ENCODE measurements around the gene DAB2IP. TPM values are rescaled to one million over a fixed set of nuclear protein-coding genes. Genes with fewer than 3 reads are reported as not detected.

DAB2IP gene
- total RNA-seq, 2 donors from 2014 or later: 51.6 to 83.2 TPM

GRCh38 chr9:121607434-121608167 is 43.8 kb upstream of the DAB2IP start:
- Histone ChIP-seq H3K27me3 (replicated peaks; ENCODE audit: insufficient read depth) (no peaks in the 10 kb centered on the region), H3K27ac (no peak overlapping the region), H3K4me1 (replicated peaks) (no peaks in the 10 kb centered on the region), H3K36me3 (no peaks in the 10 kb centered on the region), H3K4me3 (no peak overlapping the region), H3K9me3 (no peaks in the 10 kb centered on the region)
- TF ChIP-seq POLR2AphosphoS5 (IDR thresholded peaks at IDR 0.05): no peak
- DNase-seq (ENCODE audit: low spot score): no peak
- intact Hi-C loops (cut with DNase I): no loop called here
- WGBS: 38% methylated on average over 10 of the region's 10 CpGs

DNA sequence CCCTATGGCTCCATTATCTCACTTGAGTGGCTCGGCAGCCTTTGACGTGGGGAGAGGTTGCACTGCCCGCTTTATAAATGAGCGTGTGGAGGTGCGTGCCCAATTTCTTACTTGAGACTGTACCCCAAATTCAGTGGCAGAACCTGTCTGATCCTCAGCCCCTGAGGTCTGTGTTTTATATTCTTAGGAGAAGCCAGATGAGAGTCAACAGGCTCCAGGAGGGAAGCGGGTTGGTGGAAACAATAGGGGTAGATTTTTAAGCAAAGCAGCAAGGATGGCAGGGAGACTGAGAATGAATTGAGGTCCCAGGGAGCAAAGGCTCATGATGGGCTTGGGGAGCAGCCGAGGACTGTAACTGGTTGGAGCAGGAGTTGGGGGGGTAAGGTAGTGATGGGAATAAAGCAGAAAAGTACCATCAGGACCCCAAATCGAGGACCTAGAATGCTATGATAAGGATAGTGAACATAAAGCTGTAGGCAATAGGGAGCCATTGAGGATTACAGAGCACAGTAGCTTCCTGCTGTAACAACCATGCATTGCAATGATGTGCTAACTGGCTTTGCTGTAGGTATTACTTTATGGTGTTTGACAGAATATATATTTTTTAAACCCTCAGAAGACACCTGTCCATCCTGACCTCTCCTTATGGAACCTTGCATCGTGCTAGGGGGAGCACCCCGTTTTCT is 43.1 kb upstream of the DAB2IP start:
- Histone ChIP-seq H3K36me3 (no peaks in the 10 kb centered on the region), H3K9me3 (no peaks in the 10 kb centered on the region), H3K4me1 (replicated peaks) (no peaks in the 10 kb centered on the region), H3K4me3 (no peak overlapping the region), H3K27ac (no peak overlapping the region), H3K27me3 (replicated peaks; ENCODE audit: insufficient read depth) (no peaks in the 10 kb centered on the region)
- no peak for TF ChIP-seq POLR2A (IDR thresholded peaks at IDR 0.05)
- TF ChIP-seq POLR2AphosphoS5 (IDR thresholded peaks at IDR 0.05): no peak
- intact Hi-C loops (cut with DNase I): no loop called here
- DNase-seq (ENCODE audit: low spot score): no peak
- WGBS: 79% methylated on average over 10 of the region's 10 CpGs

DNA sequence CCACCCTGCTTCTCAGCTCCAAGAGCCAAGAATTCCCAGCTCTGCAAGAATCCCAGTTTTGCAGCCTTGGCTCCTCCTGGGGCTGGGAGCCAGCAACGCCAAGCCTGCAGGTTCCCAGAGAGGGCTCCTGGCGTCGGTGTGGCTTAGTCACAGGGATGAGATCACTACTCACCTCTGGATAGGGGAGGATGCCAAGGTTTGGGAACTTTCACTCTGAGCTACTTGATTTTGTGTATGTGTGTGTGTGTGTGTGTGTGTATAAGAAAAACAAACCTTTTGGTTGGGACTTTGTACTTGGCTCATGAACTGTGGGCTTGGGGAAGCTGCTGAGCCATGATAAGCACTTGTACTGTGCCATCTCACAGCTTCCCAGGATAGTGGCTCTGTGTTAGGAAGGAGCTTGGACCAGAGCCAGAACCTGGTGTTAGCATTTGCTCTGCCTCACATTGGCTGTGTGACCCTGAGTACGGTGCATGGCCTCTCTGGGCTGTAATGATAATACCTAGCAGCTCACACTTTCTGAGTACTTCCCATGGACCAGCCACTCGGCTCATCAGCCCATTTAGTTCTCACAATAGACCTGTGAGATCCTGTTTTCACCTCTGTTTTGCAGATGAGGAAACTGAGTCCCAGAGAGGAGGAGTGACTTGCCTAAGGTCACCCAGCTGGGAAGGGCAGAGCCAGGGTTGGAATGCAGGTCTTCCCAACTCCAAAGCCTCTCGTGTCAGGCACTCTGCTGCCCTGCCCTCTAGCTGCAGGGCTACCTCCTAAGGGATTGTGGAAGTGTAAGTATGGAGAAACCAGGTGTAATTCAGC is 41.4 kb upstream of the DAB2IP start:
- no peaks in the 10 kb centered on the region for H3K36me3 ChIP-seq
- 41% methylated on average over 6 of the region's 6 CpGs for WGBS
- H3K9me3 ChIP-seq: no peaks in the 10 kb centered on the region
- H3K4me1 ChIP-seq (replicated peaks): no peaks in the 10 kb centered on the region
- DNase-seq (ENCODE audit: low spot score): peak; percentile 48
- intact Hi-C loops (cut with DNase I): no loop called here
- no peaks in the 10 kb centered on the region for H3K27me3 ChIP-seq (replicated peaks; ENCODE audit: insufficient read depth)
- H3K4me3 ChIP-seq: no peak overlapping the region
- H3K27ac ChIP-seq: no peak overlapping the region
- TF ChIP-seq POLR2AphosphoS5 (IDR thresholded peaks at IDR 0.05) (peak; percentile 52), POLR2A (IDR thresholded peaks at IDR 0.05) (no peak)

- intact Hi-C loops (cut with DNase I): no loop called here
- H3K36me3 ChIP-seq: no peaks in the 10 kb centered on the region
- WGBS: 91% methylated on average over 9 of the region's 9 CpGs
- DNase-seq (ENCODE audit: low spot score): no peak
- no peak overlapping the region for H3K27ac ChIP-seq
- no peak overlapping the region for H3K4me3 ChIP-seq
- TF ChIP-seq POLR2AphosphoS5 (IDR thresholded peaks at IDR 0.05): no peak
- no peak for TF ChIP-seq CTCF (IDR thresholded peaks at IDR 0.05)
- TF ChIP-seq POLR2A (IDR thresholded peaks at IDR 0.05): no peak
- H3K27me3 ChIP-seq (replicated peaks; ENCODE audit: insufficient read depth): no peaks in the 10 kb centered on the region
- H3K9me3 ChIP-seq: no peaks in the 10 kb centered on the region
- no peaks in the 10 kb centered on the region for H3K4me1 ChIP-seq (replicated peaks)
These were observed 40.8 kb upstream of the DAB2IP start for GRCh38 chr9:121610638-121610953.

DNA sequence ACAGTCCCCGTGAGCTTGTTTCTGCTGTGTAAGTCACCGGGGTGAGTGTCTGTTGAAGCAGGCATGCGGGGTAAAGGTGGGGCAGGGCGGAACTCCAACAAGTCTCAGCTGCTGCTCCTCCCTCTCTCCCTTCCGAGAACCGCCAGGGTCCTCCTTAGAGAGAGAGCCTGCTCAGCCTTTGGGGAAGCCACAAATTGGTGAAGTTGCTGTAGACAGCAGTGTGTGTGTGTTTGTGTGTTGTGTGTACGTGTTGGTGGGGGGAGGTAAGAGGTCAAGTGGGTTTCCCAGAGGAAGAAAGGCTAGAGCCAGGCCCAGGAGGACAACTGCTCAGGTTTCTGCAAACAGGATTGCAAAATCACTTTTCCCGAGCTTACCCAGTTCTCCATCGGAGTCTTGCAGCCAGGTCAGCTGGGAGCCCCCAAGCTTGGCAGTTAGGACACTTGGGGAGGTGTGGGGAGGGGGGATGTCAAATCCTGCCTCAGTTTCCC is 38.9 kb upstream of the DAB2IP start:
- Histone ChIP-seq H3K4me1 (replicated peaks) (no peaks in the 10 kb centered on the region), H3K27ac (peak overlapping the region in 1 of 2 donors; percentile 29), H3K36me3 (no peaks in the 10 kb centered on the region), H3K27me3 (replicated peaks; ENCODE audit: insufficient read depth) (no peaks in the 10 kb centered on the region), H3K4me3 (no peak overlapping the region), H3K9me3 (no peaks in the 10 kb centered on the region)
- TF ChIP-seq POLR2AphosphoS5 (IDR thresholded peaks at IDR 0.05) (peak; percentile 5), POLR2A (IDR thresholded peaks at IDR 0.05) (no peak)
- intact Hi-C loops (cut with DNase I): no loop called here
- DNase-seq (ENCODE audit: low spot score): peak; percentile 48
- 10% methylated on average over 9 of the region's 9 CpGs for WGBS

DNA sequence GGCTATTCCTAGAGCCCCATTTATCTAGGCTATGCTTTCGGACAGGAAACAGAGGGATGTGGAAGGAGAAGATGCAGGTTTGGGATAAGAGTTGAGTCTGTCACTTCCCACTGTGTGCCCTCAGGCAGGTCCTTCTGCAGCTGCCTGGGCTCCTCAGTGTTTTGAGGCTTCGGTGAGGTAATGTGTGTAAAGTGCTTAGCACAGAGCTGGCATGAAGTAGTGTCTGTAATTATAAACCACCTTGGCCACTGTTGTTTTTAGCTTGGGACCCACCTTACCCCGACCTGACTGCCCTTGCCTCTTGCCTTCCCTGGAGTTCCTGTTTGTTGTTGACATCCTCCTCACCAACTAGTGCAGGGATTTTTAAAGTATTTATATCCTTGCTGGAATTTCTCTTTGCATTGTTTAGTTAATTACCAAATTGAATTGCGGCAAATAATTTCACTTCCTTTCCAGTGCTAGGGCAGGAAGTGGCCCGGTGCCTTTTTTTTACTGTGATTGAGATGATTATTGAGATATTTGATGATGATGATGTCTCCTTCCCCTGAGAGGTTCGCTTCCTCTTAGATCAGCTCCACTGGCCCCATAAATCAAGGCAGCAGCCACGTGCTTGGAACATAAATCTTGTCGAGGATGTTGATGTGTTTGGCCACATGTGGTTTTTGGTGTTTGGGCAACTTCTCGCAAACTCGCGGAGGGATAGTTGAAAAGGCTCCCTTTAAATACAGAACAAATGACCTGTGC is 38.3 kb upstream of the DAB2IP start:
- DNase-seq (ENCODE audit: low spot score): no peak
- no peaks in the 10 kb centered on the region for H3K27me3 ChIP-seq (replicated peaks; ENCODE audit: insufficient read depth)
- 46% methylated on average over 11 of the region's 11 CpGs for WGBS
- no peak for TF ChIP-seq POLR2A (IDR thresholded peaks at IDR 0.05)
- TF ChIP-seq CTCF (IDR thresholded peaks at IDR 0.05): no peak
- TF ChIP-seq POLR2AphosphoS5 (IDR thresholded peaks at IDR 0.05): no peak
- no peak overlapping the region for H3K27ac ChIP-seq
- intact Hi-C loops (cut with DNase I): no loop called here
- no peak overlapping the region for H3K4me3 ChIP-seq
- no peaks in the 10 kb centered on the region for H3K4me1 ChIP-seq (replicated peaks)
- H3K9me3 ChIP-seq: no peaks in the 10 kb centered on the region
- no peaks in the 10 kb centered on the region for H3K36me3 ChIP-seq

Data from prostate gland (tissue), 2 donors.